Coronary artery (tissue), 2 donors: ENCODE results near the gene TRIM23.

Experiments
- DNase-seq: peaks from one replicate; pipeline ENCODE4 v3.0.0-alpha.2; 2017; ENCODE audit warnings: low spot score
- H3K27ac ChIP-seq, 2 donors: fragments of 200-600 bp; sonication (generic); one replicate each; pipeline ENCODE4 v1.5.1; 2016 to 2019
- H3K4me3 ChIP-seq: fragments of 200-600 bp; sonication (generic); 2 replicates; pipeline ENCODE4 v1.5.1; 2016; ENCODE audit warnings: mild to moderate bottlenecking, moderate library complexity
- TF ChIP-seq, protein P1 (sequence below): fragments of 200-600 bp; sonication (generic); IDR thresholded peaks from one replicate; pipeline ENCODE4 v1.5.1; 2019; ENCODE audit warnings: antibody characterized with exemption

TRIM23 gene

DNA sequence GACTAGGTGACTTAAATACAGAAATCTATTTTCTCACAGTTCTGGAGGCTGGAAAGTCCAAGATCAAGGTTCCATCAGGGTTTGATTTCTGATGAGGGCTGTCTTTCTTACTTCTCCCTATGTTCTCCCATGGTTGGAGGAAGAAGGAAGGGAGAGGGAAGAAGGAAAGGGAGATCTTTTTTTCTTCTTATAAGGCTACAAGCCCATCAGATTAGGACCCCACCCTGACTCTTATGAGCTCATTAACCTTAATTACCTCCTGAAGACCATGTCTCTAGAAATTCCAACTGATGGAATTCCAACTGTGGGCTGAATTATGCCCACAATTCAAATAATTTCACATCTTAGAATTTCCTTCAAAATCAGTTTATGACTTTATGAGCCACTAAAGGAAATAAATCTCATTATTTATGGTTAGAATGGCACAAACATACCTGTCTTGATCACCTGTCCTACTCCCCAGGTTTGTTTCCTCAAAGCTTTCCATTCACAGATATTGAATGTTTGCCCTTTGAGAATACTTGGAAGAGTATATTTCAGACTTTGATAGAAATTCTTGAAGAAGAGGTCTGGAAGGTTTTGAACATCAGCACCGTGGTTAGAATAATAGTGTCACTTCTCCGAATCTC lies 53.4 kb downstream of the TRIM23 start:
- no peak overlapping the region for H3K27ac ChIP-seq
- no peak overlapping the region for H3K4me3 ChIP-seq
- DNase-seq: no peak
- TF ChIP-seq, protein P1, sequence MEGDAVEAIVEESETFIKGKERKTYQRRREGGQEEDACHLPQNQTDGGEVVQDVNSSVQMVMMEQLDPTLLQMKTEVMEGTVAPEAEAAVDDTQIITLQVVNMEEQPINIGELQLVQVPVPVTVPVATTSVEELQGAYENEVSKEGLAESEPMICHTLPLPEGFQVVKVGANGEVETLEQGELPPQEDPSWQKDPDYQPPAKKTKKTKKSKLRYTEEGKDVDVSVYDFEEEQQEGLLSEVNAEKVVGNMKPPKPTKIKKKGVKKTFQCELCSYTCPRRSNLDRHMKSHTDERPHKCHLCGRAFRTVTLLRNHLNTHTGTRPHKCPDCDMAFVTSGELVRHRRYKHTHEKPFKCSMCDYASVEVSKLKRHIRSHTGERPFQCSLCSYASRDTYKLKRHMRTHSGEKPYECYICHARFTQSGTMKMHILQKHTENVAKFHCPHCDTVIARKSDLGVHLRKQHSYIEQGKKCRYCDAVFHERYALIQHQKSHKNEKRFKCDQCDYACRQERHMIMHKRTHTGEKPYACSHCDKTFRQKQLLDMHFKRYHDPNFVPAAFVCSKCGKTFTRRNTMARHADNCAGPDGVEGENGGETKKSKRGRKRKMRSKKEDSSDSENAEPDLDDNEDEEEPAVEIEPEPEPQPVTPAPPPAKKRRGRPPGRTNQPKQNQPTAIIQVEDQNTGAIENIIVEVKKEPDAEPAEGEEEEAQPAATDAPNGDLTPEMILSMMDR: no peak

DNA sequence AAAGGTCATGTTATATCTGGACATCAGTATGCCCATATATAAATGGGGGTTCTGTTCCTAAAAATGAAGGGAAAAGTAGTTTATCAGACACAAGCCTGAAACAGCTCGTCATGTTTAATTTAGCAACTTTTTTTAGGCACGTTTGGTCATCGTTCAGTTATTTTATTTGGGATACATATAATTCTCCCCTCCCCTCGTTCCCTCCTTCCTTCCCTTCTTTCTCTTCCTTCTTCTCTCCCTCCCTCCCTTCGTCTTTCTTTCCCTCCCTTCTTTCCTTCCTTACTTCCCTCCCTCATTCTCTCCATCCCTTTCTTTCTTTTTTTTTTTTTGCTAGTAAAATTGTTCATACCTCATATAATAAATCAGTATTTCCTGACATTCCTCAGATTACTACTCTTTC lies 57.6 kb downstream of the TRIM23 start:
- no peak overlapping the region for H3K27ac ChIP-seq
- TF ChIP-seq, protein P1: no peak
- DNase-seq: no peak
- no peak overlapping the region for H3K4me3 ChIP-seq

DNA sequence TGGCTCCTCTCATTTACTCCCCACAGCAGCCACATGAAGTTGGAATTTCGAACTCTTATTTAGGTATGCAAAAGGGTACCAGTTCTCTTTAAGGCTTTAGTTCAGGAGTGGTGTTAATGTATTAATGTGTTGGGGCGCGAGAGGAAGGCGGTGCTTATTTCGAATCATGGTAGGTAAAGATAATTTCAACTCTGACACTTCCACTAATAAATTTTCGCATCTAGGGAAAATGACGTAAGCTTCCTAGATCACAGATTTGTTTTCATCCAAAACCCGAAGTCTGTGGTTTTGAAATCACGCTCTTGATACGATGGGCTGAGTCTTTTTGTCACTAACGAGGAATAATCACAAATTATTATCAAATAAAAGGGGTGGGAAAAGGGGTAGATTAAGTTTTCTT lies 60.4 kb downstream of the TRIM23 start:
- TF ChIP-seq, protein P1: no peak
- Histone ChIP-seq H3K27ac (peak overlapping the region; percentile 61 to 84), H3K4me3 (peak overlapping the region; percentile 83)
- DNase-seq: no peak

DNA sequence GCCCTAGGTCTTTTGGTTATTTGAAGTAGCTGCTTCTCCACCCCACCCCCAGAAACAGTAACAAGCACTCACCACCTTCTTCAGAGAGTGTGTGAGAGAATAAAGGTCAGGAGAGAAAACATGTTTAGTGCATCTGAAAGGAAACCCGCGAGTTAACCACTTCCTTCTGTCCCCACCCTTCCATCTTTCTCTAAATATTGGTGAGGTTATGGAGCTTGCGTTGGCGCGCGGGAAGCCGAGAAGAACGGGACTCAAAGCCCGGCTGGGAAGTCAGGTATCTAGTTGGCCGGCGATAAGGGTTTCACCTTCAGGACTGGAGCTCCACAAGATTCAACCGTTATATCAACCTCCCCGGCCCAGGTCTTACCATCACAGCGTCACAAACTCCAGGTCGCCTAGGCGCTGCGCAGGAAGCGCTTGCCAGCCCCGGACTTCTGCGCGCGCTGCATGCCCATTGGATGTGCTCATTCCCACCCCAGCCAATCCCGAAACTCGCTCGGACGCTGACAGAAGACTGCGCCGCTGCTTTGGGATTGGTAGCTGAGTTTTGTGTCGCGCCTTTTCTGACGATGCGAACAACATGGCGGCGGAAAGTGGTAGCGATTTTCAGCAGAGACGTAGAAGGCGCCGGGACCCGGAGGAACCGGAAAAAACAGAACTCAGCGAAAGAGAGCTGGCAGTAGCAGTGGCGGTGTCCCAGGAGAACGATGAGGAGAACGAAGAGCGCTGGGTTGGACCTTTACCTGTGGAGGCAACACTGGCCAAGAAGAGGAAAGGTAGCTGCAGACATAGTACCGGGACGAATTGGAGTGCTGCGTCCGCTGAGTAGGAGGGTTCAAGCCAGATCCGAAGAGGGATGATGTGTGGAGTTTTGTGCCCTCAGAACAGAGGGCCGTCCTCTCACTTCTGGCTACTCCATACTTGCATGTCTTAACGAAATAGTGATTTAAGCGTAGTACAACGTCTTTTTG lies 61.1 kb downstream of the TRIM23 start, which contains the start of the genes CENPK and PPWD1:
CENPK (minus strand) TSS at position 438 of the 971 bp plus-strand sequence. CDS start 8,261 bp downstream, outside the sequence.
PPWD1 (plus strand) TSS at position 566 of the 971 bp plus-strand sequence; CDS start at position 581, 15 bp downstream.
- Histone ChIP-seq H3K27ac (peak within 1 kb of the TSS; percentile 61 to 84), H3K4me3 (peak within 1 kb of the TSS; percentile 83)
- peak; percentile 95 for DNase-seq
- TF ChIP-seq, protein P1: no peak

DNA sequence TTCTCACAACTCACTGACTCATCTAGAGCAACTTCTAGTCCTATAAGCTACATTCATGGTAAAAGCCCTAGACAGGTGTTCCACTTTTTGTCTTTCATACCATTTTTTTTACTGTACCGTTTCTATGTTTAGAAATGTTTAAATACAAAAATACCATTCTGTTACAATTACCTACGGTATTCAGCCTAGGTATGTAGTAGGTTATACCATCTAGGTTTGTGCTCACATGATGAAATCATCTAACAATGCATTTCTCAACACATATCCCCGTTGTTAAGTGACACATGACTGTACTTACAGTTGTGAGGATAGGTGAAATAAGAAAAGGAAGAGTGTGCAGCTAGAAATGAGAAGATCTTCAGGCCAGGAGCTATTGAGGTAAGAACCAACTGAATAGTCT lies 67.4 kb downstream of the TRIM23 start:
- no peak for DNase-seq

DNA sequence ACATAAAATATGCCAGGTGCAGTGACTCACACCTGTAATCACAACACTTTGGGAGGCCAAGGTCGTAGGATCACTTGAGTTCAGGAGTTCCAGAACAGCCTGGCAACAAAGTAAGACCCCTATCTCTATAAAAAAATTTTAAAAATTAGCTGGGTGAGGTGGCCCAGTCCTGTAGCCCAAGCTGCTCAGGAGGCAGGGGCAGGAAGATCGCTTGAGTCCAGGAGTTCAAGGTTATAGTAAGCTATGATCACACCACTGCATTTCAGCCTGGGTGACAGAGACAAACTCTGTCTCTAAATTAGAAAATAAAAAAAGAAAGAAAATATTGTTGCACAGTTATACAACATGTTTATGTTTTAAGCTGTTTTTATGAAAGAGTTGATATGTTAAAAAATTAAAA lies 68.0 kb downstream of the TRIM23 start:
- Histone ChIP-seq H3K4me3 (no peak overlapping the region), H3K27ac (no peak overlapping the region)
- TF ChIP-seq, protein P1: no peak
- no peak for DNase-seq

More for the DNA sequence above, 67.4 kb downstream of the TRIM23 start:
- TF ChIP-seq, protein P1: no peak
- Histone ChIP-seq H3K4me3 (no peak overlapping the region), H3K27ac (no peak overlapping the region)
